ENCODE data around the gene TAF6. TPM values are rescaled to one million over a fixed set of nuclear protein-coding genes. Genes with fewer than 3 reads are reported as not detected.

Gene TAF6
- total and polyA plus RNA-seq, 9 of the 15 experiments (the other 6 are each of a cell fraction or from before 2014, with no cell fraction given), result 0.78 to 78.7 (median 21.3) TPM

DNA sequence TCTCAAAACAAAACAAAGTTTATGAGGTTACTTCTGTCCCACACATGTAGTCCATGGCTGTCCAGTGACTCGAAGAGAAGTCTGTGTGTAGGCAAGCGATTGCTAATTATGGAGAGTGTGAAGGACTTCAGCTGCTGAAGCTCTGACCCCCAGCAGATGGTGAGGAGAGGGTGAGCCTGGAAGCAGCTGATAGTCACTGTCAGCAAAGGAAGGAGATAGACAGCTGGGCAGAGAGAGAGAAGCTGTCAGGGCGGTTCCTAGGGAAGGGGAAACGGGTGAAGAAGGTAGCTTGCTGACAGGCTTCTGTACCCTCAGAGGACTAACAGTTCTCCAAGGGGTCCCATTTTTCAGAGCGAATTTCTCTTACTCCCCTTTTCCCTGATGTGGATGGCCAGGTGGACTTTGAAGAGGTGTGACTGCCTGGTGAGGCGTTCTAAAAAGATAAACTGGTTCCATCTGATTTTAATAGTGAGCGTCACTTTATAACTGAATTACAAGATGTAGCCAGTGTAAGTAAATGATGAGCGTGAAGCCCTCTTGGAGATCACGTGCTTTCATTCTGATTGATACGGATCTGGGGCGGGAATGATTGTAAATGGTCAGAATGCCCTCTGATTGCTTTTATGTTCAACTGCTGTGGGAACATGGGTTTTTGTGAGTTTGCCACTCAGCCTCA is 57.5 kb downstream of the TAF6 start (continued):
- TF ChIP-seq ZNF324 (CRISPR knock-in tag; IDR thresholded peaks at IDR 0.05) (no peak), GATA2 (CRISPR knock-in tag; IDR thresholded peaks at IDR 0.05) (peak; percentile 85), HSF4 (CRISPR knock-in tag; IDR thresholded peaks at IDR 0.05; ENCODE audit: borderline replicate concordance) (no peak), LEF1 (IDR thresholded peaks at IDR 0.05) (no peak), RFX7 (CRISPR knock-in tag; IDR thresholded peaks at IDR 0.05) (no peak), TAF7 (tag; IDR thresholded peaks at IDR 0.05) (no peak), CBX2 (IDR thresholded peaks at IDR 0.05; ENCODE audit: insufficient read depth, low read length, poor library complexity, severe bottlenecking) (no peak), NFE2L1 (tag; IDR thresholded peaks at IDR 0.05; ENCODE audit: borderline replicate concordance, low read depth) (no peak), DDX20 (tag; IDR thresholded peaks at IDR 0.05; ENCODE audit: low read depth) (no peak), NCOR1 (IDR thresholded peaks at IDR 0.05) (peak; percentile 91), MCM3 (IDR thresholded peaks at IDR 0.05) (no peak), U2AF2 (optimal IDR thresholded peaks at IDR 0.05; ENCODE audit: low read depth, low read length) (no peak), SAP30 (IDR thresholded peaks at IDR 0.05; ENCODE audit: borderline replicate concordance, insufficient read depth, low read depth, low read length, poor library complexity, severe bottlenecking) (no peak)
- TF ChIP-seq, protein P1, sequence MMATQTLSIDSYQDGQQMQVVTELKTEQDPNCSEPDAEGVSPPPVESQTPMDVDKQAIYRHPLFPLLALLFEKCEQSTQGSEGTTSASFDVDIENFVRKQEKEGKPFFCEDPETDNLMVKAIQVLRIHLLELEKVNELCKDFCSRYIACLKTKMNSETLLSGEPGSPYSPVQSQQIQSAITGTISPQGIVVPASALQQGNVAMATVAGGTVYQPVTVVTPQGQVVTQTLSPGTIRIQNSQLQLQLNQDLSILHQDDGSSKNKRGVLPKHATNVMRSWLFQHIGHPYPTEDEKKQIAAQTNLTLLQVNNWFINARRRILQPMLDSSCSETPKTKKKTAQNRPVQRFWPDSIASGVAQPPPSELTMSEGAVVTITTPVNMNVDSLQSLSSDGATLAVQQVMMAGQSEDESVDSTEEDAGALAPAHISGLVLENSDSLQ (IDR thresholded peaks at IDR 0.05), result peak; percentile 67; the same call in 1 of the 2 replicates
- TF ChIP-seq, protein P2, sequence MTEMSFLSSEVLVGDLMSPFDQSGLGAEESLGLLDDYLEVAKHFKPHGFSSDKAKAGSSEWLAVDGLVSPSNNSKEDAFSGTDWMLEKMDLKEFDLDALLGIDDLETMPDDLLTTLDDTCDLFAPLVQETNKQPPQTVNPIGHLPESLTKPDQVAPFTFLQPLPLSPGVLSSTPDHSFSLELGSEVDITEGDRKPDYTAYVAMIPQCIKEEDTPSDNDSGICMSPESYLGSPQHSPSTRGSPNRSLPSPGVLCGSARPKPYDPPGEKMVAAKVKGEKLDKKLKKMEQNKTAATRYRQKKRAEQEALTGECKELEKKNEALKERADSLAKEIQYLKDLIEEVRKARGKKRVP (CRISPR knock-in tag; IDR thresholded peaks at IDR 0.05), result no peak
- TF ChIP-seq, protein P3, sequence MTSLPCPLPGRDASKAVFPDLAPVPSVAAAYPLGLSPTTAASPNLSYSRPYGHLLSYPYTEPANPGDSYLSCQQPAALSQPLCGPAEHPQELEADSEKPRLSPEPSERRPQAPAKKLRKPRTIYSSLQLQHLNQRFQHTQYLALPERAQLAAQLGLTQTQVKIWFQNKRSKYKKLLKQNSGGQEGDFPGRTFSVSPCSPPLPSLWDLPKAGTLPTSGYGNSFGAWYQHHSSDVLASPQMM (CRISPR knock-in tag; IDR thresholded peaks at IDR 0.05), result no peak
- TF ChIP-seq, protein P4, sequence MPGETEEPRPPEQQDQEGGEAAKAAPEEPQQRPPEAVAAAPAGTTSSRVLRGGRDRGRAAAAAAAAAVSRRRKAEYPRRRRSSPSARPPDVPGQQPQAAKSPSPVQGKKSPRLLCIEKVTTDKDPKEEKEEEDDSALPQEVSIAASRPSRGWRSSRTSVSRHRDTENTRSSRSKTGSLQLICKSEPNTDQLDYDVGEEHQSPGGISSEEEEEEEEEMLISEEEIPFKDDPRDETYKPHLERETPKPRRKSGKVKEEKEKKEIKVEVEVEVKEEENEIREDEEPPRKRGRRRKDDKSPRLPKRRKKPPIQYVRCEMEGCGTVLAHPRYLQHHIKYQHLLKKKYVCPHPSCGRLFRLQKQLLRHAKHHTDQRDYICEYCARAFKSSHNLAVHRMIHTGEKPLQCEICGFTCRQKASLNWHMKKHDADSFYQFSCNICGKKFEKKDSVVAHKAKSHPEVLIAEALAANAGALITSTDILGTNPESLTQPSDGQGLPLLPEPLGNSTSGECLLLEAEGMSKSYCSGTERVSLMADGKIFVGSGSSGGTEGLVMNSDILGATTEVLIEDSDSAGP (CRISPR knock-in tag; IDR thresholded peaks at IDR 0.05), result no peak
- TF ChIP-seq, protein P5, sequence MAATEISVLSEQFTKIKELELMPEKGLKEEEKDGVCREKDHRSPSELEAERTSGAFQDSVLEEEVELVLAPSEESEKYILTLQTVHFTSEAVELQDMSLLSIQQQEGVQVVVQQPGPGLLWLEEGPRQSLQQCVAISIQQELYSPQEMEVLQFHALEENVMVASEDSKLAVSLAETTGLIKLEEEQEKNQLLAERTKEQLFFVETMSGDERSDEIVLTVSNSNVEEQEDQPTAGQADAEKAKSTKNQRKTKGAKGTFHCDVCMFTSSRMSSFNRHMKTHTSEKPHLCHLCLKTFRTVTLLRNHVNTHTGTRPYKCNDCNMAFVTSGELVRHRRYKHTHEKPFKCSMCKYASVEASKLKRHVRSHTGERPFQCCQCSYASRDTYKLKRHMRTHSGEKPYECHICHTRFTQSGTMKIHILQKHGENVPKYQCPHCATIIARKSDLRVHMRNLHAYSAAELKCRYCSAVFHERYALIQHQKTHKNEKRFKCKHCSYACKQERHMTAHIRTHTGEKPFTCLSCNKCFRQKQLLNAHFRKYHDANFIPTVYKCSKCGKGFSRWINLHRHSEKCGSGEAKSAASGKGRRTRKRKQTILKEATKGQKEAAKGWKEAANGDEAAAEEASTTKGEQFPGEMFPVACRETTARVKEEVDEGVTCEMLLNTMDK (IDR thresholded peaks at IDR 0.05; ENCODE audit: borderline replicate concordance, insufficient read depth, low read depth, low read length, poor library complexity, severe bottlenecking), result no peak
- TF ChIP-seq, protein P6, sequence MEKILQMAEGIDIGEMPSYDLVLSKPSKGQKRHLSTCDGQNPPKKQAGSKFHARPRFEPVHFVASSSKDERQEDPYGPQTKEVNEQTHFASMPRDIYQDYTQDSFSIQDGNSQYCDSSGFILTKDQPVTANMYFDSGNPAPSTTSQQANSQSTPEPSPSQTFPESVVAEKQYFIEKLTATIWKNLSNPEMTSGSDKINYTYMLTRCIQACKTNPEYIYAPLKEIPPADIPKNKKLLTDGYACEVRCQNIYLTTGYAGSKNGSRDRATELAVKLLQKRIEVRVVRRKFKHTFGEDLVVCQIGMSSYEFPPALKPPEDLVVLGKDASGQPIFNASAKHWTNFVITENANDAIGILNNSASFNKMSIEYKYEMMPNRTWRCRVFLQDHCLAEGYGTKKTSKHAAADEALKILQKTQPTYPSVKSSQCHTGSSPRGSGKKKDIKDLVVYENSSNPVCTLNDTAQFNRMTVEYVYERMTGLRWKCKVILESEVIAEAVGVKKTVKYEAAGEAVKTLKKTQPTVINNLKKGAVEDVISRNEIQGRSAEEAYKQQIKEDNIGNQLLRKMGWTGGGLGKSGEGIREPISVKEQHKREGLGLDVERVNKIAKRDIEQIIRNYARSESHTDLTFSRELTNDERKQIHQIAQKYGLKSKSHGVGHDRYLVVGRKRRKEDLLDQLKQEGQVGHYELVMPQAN (IDR thresholded peaks at IDR 0.05; ENCODE audit: borderline replicate concordance), result peak; percentile 60; the same call in 1 of the 2 replicates

All from K562 (cell line).